HepG2 (cell line): ENCODE data around the gene ADAMTS13. TPM values are rescaled to one million over a fixed set of nuclear protein-coding genes. Genes with fewer than 3 reads are reported as not detected.
A peak's percentile ranks its signal among the peaks of the same experiment; 100 is the strongest.

ENCODE experiments used
- BRD4 ChIP-seq: sonication (generic); formaldehyde crosslinking; IDR thresholded peaks from 2 replicates; pipeline ENCODE4 v1.4.0; 2020; ENCODE audit warnings: missing genetic modification reagents
- CCAR2 ChIP-seq: fragments of 200-400 bp; formaldehyde crosslinking; optimal IDR thresholded peaks from 2 replicates; pipeline ENCODE3; 2018; ENCODE audit warnings: low read depth, mild to moderate bottlenecking, low read length, moderate library complexity
- GFI1 ChIP-seq: sonication (generic); formaldehyde crosslinking; IDR thresholded peaks from 2 replicates; pipeline ENCODE4 v1.5.0; 2020; ENCODE audit warnings: missing genetic modification reagents, mild to moderate bottlenecking, borderline replicate concordance
- IRX3 ChIP-seq: sonication (generic); formaldehyde crosslinking; IDR thresholded peaks from 2 replicates; pipeline ENCODE4 v1.8.1; 2023; ENCODE audit warnings: mild to moderate bottlenecking, low read depth, missing genetic modification reagents, borderline replicate concordance
- RAD51 ChIP-seq: fragments of 450-650 bp; IDR thresholded peaks from 2 replicates; pipeline ENCODE4 v1.6.1; 2016; ENCODE audit warnings: borderline replicate concordance
- TARDBP ChIP-seq: sonication (generic); formaldehyde crosslinking; IDR thresholded peaks from 2 replicates; pipeline ENCODE4 v1.8.0; 2022; ENCODE audit warnings: mild to moderate bottlenecking, missing genetic modification reagents
- ZBTB3 ChIP-seq: sonication (generic); formaldehyde crosslinking; IDR thresholded peaks from 2 replicates; pipeline ENCODE4 v1.4.0; 2020; ENCODE audit warnings: low read depth, mild to moderate bottlenecking, moderate library complexity, missing genetic modification reagents, borderline replicate concordance
- ZNF225 ChIP-seq: sonication (generic); formaldehyde crosslinking; IDR thresholded peaks from 2 replicates; pipeline ENCODE4 v1.4.0; 2020; ENCODE audit warnings: mild to moderate bottlenecking, missing genetic modification reagents
- ZNF30 ChIP-seq: sonication (generic); formaldehyde crosslinking; IDR thresholded peaks from 2 replicates; pipeline ENCODE4 v1.5.0; 2020; ENCODE audit warnings: mild to moderate bottlenecking, missing genetic modification reagents
- ZNF350 ChIP-seq: sonication (generic); formaldehyde crosslinking; IDR thresholded peaks from 2 replicates; pipeline ENCODE4 v1.4.0; 2020; ENCODE audit warnings: mild to moderate bottlenecking, low read depth, missing genetic modification reagents, borderline replicate concordance
- ZNF567 ChIP-seq: sonication (generic); formaldehyde crosslinking; IDR thresholded peaks from 2 replicates; pipeline ENCODE4 v1.8.1; 2023; ENCODE audit warnings: mild to moderate bottlenecking, missing genetic modification reagents, borderline replicate concordance
- ZNF713 ChIP-seq: sonication (generic); formaldehyde crosslinking; IDR thresholded peaks from 2 replicates; pipeline ENCODE4 v1.4.0; 2020; ENCODE audit warnings: mild to moderate bottlenecking, missing genetic modification reagents
- ZNF850 ChIP-seq: sonication (generic); formaldehyde crosslinking; conservative IDR thresholded peaks from 2 replicates; pipeline ENCODE4 v1.9.0; 2021; ENCODE audit warnings: mild to moderate bottlenecking, missing genetic modification reagents
- ZSCAN25 ChIP-seq: sonication (generic); formaldehyde crosslinking; IDR thresholded peaks from 2 replicates; pipeline ENCODE4 v1.8.0; 2022; ENCODE audit warnings: mild to moderate bottlenecking, missing genetic modification reagents
- polyA plus RNA-seq, 8 experiments: library from polyadenylated mRNA; depleted of rRNA in 3 of 8; stranded (reverse) in 7 of 8; unstranded in 1 of 8; fragments of >200 nt; fragmentation: Illumina TruSeq in 4 of 8; extraction: Trizol in 4 of 8; gene quantifications; 2 replicates each; pipeline versions ENCODE4 v1.2.1 to v1.2.3, GENCODE V29; 2011 to 2016; ENCODE audit warnings: low read depth in 4 of 8, missing spikeins in 1 of 8, mixed read lengths in 1 of 8; ENCODE audit not compliant: insufficient read depth in 1 of 8
- total RNA-seq, 5 experiments: library from RNA; depleted of rRNA; stranded (reverse); fragments of >200 nt; fragmentation: Illumina TruSeq; extraction: Trizol; gene quantifications; 2 replicates each; pipeline ENCODE4 v1.2.3, GENCODE V29; 2016; ENCODE audit warnings: low read depth in 1 of 5
- TF ChIP-seq, protein P1 (sequence below): sonication (generic); formaldehyde crosslinking; IDR thresholded peaks from 2 replicates; pipeline ENCODE4 v1.5.1; 2020; ENCODE audit warnings: mild to moderate bottlenecking, missing genetic modification reagents, borderline replicate concordance

The ADAMTS13 gene
- total and polyA plus RNA-seq, 2 of the 13 experiments (the other 11 are each of a cell fraction or from before 2014, with no cell fraction given) = 0.91 to 4.5 TPM

DNA sequence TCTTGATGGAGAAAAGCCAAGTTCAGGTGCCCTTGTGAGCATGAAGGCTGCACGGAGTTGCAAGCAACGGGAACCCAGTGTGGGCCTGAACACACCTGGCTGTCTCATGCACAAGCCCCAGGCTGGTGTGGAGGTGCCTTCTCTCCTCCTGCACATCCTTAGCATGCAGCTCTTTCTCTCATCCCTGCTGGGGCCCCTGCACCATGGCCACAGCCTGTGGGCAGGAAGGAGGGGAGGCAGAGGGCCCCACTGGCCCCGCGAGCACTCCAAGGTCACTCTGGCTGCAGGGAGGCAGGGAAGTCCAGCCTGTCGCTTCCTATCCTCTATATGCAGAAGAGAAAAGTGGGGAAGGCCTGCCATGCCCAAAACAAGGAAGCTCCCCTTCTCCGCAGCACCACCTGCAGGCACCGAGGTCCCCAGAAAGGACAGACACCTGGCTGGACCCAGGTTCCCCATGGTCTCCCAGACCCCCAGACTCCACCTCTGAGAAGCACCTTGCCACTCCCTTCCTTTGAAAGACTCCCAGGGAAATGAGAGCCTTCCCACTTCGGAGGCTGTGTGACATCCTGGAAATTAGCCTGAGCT is 27.4 kb upstream of the ADAMTS13 start (continued):
- TF ChIP-seq, protein P1, sequence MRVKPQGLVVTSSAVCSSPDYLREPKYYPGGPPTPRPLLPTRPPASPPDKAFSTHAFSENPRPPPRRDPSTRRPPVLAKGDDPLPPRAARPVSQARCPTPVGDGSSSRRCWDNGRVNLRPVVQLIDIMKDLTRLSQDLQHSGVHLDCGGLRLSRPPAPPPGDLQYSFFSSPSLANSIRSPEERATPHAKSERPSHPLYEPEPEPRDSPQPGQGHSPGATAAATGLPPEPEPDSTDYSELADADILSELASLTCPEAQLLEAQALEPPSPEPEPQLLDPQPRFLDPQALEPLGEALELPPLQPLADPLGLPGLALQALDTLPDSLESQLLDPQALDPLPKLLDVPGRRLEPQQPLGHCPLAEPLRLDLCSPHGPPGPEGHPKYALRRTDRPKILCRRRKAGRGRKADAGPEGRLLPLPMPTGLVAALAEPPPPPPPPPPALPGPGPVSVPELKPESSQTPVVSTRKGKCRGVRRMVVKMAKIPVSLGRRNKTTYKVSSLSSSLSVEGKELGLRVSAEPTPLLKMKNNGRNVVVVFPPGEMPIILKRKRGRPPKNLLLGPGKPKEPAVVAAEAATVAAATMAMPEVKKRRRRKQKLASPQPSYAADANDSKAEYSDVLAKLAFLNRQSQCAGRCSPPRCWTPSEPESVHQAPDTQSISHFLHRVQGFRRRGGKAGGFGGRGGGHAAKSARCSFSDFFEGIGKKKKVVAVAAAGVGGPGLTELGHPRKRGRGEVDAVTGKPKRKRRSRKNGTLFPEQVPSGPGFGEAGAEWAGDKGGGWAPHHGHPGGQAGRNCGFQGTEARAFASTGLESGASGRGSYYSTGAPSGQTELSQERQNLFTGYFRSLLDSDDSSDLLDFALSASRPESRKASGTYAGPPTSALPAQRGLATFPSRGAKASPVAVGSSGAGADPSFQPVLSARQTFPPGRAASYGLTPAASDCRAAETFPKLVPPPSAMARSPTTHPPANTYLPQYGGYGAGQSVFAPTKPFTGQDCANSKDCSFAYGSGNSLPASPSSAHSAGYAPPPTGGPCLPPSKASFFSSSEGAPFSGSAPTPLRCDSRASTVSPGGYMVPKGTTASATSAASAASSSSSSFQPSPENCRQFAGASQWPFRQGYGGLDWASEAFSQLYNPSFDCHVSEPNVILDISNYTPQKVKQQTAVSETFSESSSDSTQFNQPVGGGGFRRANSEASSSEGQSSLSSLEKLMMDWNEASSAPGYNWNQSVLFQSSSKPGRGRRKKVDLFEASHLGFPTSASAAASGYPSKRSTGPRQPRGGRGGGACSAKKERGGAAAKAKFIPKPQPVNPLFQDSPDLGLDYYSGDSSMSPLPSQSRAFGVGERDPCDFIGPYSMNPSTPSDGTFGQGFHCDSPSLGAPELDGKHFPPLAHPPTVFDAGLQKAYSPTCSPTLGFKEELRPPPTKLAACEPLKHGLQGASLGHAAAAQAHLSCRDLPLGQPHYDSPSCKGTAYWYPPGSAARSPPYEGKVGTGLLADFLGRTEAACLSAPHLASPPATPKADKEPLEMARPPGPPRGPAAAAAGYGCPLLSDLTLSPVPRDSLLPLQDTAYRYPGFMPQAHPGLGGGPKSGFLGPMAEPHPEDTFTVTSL (CRISPR knock-in tag) = no peak
- TF ChIP-seq TARDBP (CRISPR knock-in tag) (peak; percentile 36; the same call in 1 of the 2 replicates), BRD4 (no peak), ZNF350 (CRISPR knock-in tag) (peak; percentile 18; the same call in 1 of the 2 replicates), ZBTB3 (CRISPR knock-in tag) (no peak), ZNF225 (CRISPR knock-in tag) (no peak), IRX3 (CRISPR knock-in tag) (no peak), CCAR2 (no peak), ZNF850 (CRISPR knock-in tag) (no peak), ZNF30 (no peak), RAD51 (no peak), ZNF567 (CRISPR knock-in tag) (no peak), ZNF713 (CRISPR knock-in tag) (no peak), GFI1 (CRISPR knock-in tag) (no peak), ZSCAN25 (peak; percentile 78)
